Erythroblast (primary cell): ENCODE data around the gene EOLA1.

Source experiments
- GATA1 ChIP-seq: IDR thresholded peaks from 2 replicates; pipeline ENCODE4 v1.6.1; 2011; ENCODE audit warnings: low read depth, mild to moderate bottlenecking, control low read depth, low read length, moderate library complexity
- POLR2A ChIP-seq: IDR thresholded peaks from 2 replicates; pipeline ENCODE4 v1.6.1; 2011; ENCODE audit warnings: mild to moderate bottlenecking, low read length

DNA sequence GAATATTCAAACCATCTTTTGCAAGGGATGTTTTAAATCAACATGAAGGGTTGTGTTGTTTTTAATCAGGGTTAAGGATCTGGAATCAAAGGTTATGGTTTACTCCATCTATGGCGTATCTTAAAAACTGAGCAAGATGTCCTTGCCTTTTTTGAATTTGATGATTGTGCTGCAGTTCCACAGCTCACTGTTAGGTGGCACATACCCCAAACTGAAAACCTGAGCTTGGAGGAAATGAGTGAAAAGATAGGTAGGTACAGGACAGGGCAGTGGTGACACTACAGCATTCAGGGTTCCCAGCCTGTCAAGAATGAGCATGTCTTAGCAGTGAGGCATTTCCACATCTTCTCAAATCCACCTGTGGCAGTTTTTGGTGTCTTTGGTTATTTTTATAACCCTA lies 13.1 kb upstream of the EOLA1 start:
- no peak for TF ChIP-seq POLR2A
- no peak for TF ChIP-seq GATA1
